Mammary epithelial cell (primary cell): ENCODE results near the gene VSIG10.

Experiments used
- CTCF ChIP-seq, 2 donors: IDR thresholded peaks in 1 of 2; conservative IDR thresholded peaks in 1 of 2; 2 replicates each; pipeline ENCODE4 v1.5.1; 2011 to 2012; ENCODE audit warnings: inconsistent platforms in 2 of 2, low read length in 2 of 2, mild to moderate bottlenecking in 2 of 2, control low read depth in 1 of 2, low read depth in 1 of 2; ENCODE audit not compliant: insufficient read depth in 1 of 2; ENCODE audit errors: extremely low read depth in 1 of 2
- EZH2 ChIP-seq: IDR thresholded peaks from 2 replicates; pipeline ENCODE4 v1.6.1; 2012; ENCODE audit warnings: low read length, inconsistent platforms, borderline replicate concordance

DNA sequence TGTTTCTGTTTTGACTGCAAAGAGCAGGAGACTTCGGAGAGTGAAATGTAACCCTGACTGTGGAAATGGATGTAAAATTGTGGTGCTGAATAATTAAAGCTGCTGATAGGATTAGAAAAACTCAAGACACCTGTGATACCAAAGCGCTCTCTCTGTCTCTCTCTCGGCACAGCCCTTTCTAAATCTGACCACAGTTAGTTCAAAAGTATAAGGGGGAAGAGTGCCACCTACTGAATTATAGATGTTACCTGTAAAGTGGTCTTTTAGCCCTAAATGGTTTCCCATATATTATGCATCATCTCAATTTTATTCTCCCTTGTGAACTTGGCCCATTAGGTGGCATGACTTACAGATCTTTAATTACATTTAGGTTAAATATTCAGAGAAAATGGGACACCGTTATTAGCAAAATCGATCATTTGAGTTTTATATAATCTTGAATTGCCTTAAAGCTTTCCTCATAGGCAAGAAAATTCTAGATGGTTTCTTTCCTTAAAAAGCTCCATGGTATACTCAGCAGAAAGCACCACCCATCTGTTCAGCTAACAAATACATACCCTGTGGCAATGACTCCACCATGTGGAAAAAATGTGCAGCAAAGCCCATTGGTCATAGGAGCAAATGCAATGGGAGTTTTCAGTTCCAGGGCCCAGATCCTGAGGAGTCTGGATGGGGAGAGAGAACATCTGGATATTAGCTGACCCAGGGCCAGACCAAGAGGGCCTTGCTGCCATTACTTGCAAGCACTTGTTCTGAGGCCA lies 69.2 kb downstream of the VSIG10 start:
- TF ChIP-seq CTCF (conservative IDR thresholded peaks at IDR 0.05 in 1 of 2, IDR thresholded peaks at IDR 0.05 in 1 of 2; ENCODE audit: extremely low read depth in 1 of 2, insufficient read depth in 1 of 2, low read depth in 1 of 2, low read length in 2 of 2): peak; percentile 40 to 52
- TF ChIP-seq EZH2: no peak
